ENCODE data around the gene TSHZ2.

DNA sequence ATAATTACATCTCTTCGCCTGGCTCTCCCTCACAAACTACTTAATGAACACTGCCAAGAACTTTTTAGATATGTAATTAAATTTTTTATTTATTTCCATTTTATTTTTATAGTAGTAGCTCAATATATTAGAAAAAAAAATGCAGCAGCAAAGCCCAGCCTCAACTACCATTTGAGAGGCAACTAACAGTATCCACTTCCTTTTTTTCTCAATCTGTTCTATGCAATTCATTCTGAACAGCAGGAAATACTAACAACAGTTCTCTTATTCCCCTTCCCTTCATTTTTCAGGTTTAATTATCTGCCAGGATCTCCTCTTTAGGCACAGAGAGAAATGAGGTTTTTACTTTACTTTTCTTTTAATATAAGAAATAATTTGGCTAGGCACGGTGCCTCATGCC is 508.8 kb downstream of the TSHZ2 start:
- no peak for TF ChIP-seq RELA (CRISPR knock-in tag; IDR thresholded peaks at IDR 0.05; ENCODE audit: borderline replicate concordance)
- TF ChIP-seq, protein P1, sequence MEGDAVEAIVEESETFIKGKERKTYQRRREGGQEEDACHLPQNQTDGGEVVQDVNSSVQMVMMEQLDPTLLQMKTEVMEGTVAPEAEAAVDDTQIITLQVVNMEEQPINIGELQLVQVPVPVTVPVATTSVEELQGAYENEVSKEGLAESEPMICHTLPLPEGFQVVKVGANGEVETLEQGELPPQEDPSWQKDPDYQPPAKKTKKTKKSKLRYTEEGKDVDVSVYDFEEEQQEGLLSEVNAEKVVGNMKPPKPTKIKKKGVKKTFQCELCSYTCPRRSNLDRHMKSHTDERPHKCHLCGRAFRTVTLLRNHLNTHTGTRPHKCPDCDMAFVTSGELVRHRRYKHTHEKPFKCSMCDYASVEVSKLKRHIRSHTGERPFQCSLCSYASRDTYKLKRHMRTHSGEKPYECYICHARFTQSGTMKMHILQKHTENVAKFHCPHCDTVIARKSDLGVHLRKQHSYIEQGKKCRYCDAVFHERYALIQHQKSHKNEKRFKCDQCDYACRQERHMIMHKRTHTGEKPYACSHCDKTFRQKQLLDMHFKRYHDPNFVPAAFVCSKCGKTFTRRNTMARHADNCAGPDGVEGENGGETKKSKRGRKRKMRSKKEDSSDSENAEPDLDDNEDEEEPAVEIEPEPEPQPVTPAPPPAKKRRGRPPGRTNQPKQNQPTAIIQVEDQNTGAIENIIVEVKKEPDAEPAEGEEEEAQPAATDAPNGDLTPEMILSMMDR (IDR thresholded peaks at IDR 0.05) = no peak
- no peak for TF ChIP-seq NFE2L1 (CRISPR knock-in tag; IDR thresholded peaks at IDR 0.05)
- no peak for TF ChIP-seq TEAD1 (CRISPR knock-in tag; IDR thresholded peaks at IDR 0.05)
- TF ChIP-seq, protein P2, sequence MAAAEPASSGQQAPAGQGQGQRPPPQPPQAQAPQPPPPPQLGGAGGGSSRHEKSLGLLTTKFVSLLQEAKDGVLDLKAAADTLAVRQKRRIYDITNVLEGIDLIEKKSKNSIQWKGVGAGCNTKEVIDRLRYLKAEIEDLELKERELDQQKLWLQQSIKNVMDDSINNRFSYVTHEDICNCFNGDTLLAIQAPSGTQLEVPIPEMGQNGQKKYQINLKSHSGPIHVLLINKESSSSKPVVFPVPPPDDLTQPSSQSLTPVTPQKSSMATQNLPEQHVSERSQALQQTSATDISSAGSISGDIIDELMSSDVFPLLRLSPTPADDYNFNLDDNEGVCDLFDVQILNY (CRISPR knock-in tag; IDR thresholded peaks at IDR 0.05) = no peak
- TF ChIP-seq FOXK1 (CRISPR knock-in tag; IDR thresholded peaks at IDR 0.05) = no peak

Data from WTC11 (cell line).